T-helper 2 cell treated with Interferon-gamma antibody and Interleukin-4, amounts not matched to agents 100 ng/mL and 5 ng/mL, for 36 hours (primary cell): ENCODE results near the gene MCM3AP. TPM values are rescaled to one million over a fixed set of nuclear protein-coding genes. Genes with fewer than 3 reads are reported as not detected.

Experiments used
- intact Hi-C: fragments of 100-400 bp; cut with micrococcal nuclease; formaldehyde crosslinking; loops from one replicate; pipeline ENCODE4 v1.15.1; 2023
- total RNA-seq: library from RNA; stranded (reverse); gene quantifications from 2 replicates; pipeline ENCODE4 v1.2.3, GENCODE V29; 2022

Gene MCM3AP
- total RNA-seq, 1 donor from 2014 or later: 118 TPM

- intact Hi-C loops: loop anchor here (5.0 kb wide), 1 partner anchor 133 kb away; the partner anchor contains the start of genes C21orf58 and PCNT
These were observed 96.0 kb downstream of the MCM3AP start for GRCh38 chr21:46189213-46189958.

GRCh38 chr21:46188226-46189212 lies 96.9 kb downstream of the MCM3AP start:
- intact Hi-C loops: loop anchor here (5.0 kb wide), 1 partner anchor 134 kb away; the partner anchor contains the start of genes C21orf58 and PCNT

- intact Hi-C loops: loop anchor here (5.0 kb wide), 1 partner anchor 134 kb away; the partner anchor contains the start of genes C21orf58 and PCNT
These were observed 97.6 kb downstream of the MCM3AP start for GRCh38 chr21:46187814-46188213.

GRCh38 chr21:46187261-46187660 lies 98.2 kb downstream of the MCM3AP start:
- intact Hi-C loops: loop anchor here (5.0 kb wide), 1 partner anchor 135 kb away; the partner anchor contains the start of genes C21orf58 and PCNT

- intact Hi-C loops: loop anchor here (2.0 to 5.0 kb wide), 2 partner anchors 43 to 137 kb away; partner anchors contain the start of genes C21orf58, LSS and PCNT
These were observed 99.7 kb downstream of the MCM3AP start for GRCh38 chr21:46185716-46186115.

Other genes starting within 250 kb of the MCM3AP start
- 1.9 and 2.1 TPM in 2 replicates for gene COL6A2, start 187.5 kb downstream of the MCM3AP start, total RNA-seq
- 0.25 and 0.34 TPM in 2 replicates for gene FTCD, start 130.0 kb downstream of the MCM3AP start, total RNA-seq
- gene SPATC1L, start 101.2 kb downstream of the MCM3AP start, total RNA-seq: 8.2 and 9.4 TPM in 2 replicates
- 41.0 and 42.0 TPM in 2 replicates for gene LSS, start 56.8 kb downstream of the MCM3AP start, total RNA-seq
- gene YBEY, start 731 bp upstream of the MCM3AP start, total RNA-seq: 9.5 and 10.2 TPM in 2 replicates
- gene C21orf58, start 38.3 kb upstream of the MCM3AP start, total RNA-seq: 50.0 and 50.3 TPM in 2 replicates
- gene PCNT, start 38.5 kb upstream of the MCM3AP start, total RNA-seq: 73.2 and 75.5 TPM in 2 replicates
- gene DIP2A, start 173.3 kb upstream of the MCM3AP start, total RNA-seq: 47.4 and 47.6 TPM in 2 replicates